CMK (cell line): ENCODE measurements around the gene RARA.

Experiments used
- DNase-seq: peaks from one replicate; pipeline ENCODE4 v3.0.0-alpha.2; 2010; ENCODE audit warnings: low read depth

Gene RARA

GRCh38 chr17:40315678-40316570, 6.9 kb downstream of the RARA start:
- no peak for DNase-seq

GRCh38 chr17:40316571-40317344, 7.8 kb downstream of the RARA start:
- DNase-seq: no peak

GRCh38 chr17:40317345-40317873, 8.4 kb downstream of the RARA start:
- no peak for DNase-seq

- peak; percentile 83 for DNase-seq
These were observed 9.2 kb downstream of the RARA start for GRCh38 chr17:40317880-40318829.

- DNase-seq: no peak
These were observed 9.9 kb downstream of the RARA start for GRCh38 chr17:40318830-40319391.

- DNase-seq: no peak
These were observed 10.9 kb downstream of the RARA start for GRCh38 chr17:40319651-40320540.

- DNase-seq: no peak
These were observed 12.0 kb downstream of the RARA start for GRCh38 chr17:40320756-40321523.

GRCh38 chr17:40321524-40321929, 12.5 kb downstream of the RARA start:
- no peak for DNase-seq

- DNase-seq: no peak
These were observed 13.0 kb downstream of the RARA start for GRCh38 chr17:40321961-40322357.

- DNase-seq: peak; percentile 98
These were observed 13.7 kb downstream of the RARA start for GRCh38 chr17:40322358-40323315.

GRCh38 chr17:40323391-40324381, 14.7 kb downstream of the RARA start:
- DNase-seq: no peak

- DNase-seq: no peak
These were observed 16.4 kb downstream of the RARA start for GRCh38 chr17:40325156-40326013.

GRCh38 chr17:40326014-40326831, 17.2 kb downstream of the RARA start:
- DNase-seq: no peak

- no peak for DNase-seq
These were observed 17.8 kb downstream of the RARA start for GRCh38 chr17:40326832-40327199.

GRCh38 chr17:40327244-40327729, 18.3 kb downstream of the RARA start:
- no peak for DNase-seq
